Stimulated activated CD4-positive, alpha-beta T cell treated with anti-CD3 and anti-CD28 coated beads, TNF-alpha, amount 100 ng/mL, for 24 hours (primary cell): ENCODE data around the gene ADH5.
"Not testable (repeated sequence)": the region's sequence is repeated elsewhere in the genome, so short reads cannot be mapped to it uniquely, and the experiment has no call there.

ENCODE experiments used
- DNase-seq, 3 experiments: peaks; one replicate each; pipeline ENCODE4 v3.0.0-alpha.2; 2020; ENCODE audit warnings: low read depth in 3 of 3

ADH5 gene

DNA sequence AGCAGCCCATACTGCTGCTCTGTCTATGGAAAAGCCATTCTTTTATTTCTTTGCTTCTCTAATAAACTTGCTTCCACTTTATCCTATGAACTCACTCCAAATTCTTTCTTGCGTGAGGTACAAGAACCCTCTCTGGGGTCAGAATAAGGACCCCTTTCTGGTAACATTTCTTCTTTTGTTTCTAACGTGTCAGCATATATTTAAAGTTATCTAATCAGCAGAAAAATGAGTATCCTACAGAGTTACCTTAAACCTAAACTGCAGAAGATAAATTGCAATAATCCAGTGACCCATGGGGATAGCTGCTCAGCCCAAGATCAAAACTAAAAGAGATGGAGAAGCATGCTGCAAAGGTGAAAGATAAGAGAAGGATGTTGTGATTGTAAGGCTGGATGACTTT is 4.0 kb downstream of the ADH5 start:
- no peak for DNase-seq

DNA sequence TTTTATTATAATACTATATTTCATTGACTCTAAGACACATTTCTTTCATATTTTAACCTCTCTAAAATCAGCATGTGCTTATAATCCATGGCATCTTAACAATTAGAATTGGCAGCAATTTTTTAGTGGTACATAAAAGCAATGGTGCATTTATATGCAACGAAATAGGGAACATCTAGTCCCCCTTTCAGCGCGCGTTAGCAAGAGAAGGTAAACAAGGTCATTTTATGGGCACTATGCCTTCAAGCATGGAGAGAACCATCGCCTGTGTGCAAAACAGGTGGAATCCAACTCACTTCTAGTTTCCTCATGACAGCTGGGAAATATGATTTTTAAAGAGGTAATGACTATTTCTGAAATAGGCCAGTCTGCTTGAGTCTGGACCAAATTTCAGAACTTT is 6.4 kb downstream of the ADH5 start:
- DNase-seq = no peak

DNA sequence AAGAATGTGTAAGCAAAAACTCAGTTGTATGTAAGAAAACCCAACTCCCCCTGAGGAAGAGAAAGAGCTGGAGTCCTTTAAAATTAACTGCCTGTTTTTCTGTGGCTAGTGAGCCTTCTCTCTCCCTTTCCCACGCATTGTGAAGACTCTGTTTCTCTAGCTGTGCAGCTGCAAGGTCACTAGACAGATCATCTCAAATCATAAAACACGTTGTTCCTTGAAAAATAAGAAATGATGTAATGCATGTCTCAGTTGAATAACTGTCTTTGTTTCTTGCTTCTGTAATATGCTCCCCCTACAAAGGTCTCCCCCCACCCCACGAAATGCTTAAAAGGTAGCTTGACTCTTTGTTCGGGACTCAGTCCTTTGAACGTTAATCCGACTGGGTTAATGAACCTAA is 7.7 kb downstream of the ADH5 start:
- DNase-seq = not testable (repeated sequence)

DNA sequence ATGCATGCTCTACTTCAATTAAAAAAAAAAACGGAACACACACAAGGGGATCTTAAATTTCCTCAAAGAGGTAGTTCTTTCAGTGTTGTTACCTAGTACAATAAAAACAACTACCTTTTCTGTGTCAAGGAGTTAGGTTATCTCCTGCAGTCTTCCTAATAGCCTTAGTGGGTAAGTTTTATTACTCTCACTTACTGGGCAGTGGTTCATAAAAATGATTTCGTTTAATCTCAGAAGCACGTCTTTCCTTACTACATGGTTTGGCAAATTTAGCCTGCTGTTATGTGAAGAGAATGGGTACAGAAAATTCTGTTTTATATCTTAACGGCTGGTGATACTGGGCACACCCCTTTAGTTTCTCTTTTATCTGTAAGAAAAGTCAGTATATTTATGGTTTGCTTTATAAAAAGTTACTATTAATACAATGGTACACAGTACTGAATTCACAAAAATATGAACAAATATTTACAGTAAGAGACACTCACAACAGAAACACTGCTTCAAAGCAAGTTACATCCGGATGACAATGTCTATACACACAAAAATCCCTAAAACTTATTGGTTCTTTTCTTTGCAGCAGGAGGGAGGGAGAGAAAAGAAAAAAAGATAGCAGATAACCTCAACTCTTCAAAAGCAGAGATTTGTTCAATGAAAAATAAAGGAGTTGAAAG is 8.8 kb downstream of the ADH5 start:
- no peak for DNase-seq

DNA sequence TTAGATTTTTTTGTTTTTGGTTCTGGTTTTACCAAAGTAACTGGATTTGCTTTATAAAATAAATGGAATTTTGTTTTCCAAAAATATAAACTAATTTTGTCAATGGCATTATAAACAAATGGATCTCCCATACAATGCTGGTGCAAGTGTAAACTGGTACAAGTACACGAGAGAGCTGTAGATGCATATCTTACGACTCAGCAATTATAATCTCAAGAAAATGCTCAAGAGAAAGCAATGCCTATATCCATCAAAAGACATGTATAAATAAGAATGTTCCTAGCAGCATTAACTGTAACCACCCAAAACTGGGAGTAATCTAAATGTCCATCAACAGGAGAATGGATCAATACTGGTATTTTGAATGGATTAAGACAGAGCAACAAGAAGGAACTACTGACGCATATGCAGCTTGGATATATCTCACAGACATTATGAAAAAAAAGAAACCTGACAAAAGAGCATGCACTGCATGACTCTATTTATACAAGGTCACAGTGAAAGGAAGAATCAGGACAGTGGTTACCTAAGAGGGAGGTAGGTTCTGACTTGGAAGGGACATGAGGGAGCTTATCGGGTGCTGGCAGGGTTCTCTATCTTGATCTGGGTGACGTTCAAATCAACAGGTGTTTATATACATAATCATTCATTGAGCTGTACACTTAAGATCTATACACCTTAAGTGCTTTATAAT is 9.5 kb downstream of the ADH5 start:
- DNase-seq = no peak

DNA sequence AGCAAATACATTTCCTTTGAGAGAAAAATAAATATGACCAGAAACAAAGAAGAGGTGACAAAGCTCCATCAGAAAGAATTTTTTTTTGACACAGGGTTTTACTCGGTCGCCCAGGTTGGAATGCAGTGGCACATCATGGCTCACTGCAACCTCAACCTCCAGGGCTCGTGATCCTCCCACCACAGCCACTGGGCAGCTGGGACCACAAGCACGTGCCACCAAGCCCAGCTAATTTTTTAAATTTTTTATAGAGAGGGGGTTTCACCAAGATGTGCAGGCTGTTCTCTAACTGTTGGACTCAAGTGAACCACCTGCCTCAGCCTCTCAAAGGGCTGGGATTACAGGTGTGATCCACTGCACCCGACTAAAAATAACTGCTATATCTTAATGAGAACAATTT is 10.3 kb downstream of the ADH5 start:
- DNase-seq = no peak

DNA sequence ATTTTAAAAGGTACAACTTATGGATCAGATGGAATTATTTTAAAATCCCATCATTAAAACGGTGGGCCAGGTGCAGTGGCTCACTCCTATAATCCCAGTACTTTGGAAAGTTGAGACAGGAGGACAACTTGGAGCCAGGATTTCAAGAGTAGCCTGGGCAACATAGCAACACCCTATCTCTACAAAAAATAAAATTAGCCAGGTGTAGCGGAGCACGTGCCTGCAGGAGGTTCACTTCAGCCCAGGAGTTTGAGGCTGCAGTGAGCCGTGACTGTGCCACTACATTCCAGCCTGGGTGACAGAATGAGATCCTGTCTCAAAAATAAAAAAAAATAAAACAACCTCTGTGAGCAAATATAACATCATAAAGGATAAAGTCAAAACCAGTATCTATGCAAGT is 11.4 kb downstream of the ADH5 start:
- no peak for DNase-seq

DNA sequence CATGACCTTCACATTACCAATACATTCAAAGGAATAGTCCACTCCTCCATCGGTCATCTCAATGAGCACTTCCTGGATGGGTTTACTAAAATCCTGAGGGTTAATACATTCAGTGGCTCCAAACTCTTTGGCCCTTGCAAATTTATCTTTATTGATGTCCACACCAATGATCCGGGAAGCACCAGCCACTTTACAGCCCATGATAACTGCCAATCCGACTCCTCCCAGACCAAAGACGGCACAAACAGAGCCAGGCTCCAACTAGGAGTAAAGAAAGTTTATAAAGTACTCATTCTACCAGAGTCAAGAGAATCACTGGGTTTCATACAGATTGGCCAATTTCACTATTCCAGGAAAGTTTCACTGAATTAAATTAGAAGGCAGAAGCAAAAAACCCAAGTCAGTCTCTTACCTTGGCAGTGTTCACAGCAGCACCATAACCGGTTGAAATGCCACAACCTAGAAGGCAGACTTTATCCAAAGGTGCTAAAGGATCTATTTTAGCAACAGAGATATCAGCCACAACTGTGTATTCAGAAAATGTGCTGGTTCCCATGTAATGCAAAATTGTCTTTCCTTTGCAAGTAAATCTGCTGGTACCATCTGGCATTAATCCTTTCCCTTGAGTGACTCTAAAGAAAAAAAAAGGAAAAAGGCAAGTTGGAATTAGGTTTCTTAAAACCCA is 12.2 kb downstream of the ADH5 start:
- no peak for DNase-seq

DNA sequence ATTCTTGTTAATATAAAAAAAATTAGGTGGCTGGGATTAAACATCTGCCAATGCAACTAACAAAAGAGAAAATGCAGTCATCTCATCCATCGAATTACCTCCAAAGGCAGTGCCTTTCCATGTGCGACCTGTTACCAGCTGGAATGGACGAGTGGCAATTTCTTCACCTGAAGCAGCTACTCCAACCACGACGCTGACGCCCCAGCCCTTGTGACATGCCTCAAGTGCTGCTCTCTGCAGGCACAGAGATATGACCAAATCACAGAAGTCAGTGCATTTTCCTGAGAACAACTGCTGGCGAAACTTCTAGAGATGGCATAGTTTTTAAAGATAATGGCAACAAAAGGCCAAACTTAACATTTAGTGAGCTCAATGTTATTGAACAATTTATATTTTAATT is 13.8 kb downstream of the ADH5 start:
- no peak for DNase-seq

DNA sequence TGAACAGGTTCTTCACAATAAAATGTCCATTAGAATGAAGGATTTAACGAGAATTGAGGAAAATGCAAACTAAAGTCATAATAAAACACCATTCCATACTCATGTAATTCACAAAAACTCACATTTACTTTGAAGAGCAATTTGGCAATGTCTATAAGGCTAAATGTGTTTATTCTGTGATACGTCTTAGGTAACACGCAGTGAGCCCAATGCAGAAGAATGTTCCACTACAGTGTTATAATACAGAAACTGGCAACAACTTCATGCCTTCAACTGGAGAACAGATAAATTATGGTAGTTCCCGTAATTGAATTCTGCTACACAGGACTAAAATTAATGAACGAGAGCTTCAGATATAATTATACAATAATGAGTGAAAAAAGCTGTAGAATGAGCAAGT is 17.4 kb downstream of the ADH5 start:
- no peak for DNase-seq

DNA sequence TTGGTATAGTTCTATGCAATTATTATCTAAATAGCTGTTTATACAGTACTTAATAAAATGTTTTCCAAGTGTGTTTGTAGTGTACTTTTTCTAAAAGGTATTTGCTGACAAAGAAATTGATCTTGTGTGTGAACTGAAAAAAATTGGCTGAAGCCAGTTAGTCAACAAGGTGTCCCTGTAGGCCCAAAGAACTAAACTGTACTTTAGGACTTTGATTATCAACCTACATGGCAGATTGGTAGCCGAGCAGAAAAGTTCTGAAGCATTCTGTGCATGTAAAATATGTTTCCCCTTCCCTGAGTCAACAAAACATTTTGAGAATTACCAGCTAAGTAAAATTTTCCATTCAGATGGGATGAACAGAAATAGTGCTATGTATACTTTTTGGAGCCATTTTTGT is 21.0 kb downstream of the ADH5 start:
- no peak for DNase-seq

DNA sequence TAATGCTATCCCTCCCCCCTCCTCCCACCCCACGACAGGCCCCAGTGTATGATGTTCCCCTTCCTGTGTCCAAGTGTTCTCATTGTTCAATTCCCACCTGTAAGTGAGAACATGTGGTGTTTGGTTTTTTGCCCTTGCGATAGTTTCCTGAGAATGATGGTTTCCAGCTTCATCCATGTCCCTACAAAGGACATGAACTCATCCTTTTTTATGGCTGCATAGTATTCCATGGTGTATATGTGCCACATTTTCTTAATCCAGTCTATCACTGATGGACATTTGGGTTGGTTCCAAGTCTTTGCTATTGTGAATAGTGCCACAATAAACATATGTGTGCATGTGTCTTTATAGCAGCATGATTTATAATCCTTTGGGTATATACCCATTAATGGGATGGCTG is 23.1 kb downstream of the ADH5 start:
- not testable (repeated sequence) for DNase-seq

DNA sequence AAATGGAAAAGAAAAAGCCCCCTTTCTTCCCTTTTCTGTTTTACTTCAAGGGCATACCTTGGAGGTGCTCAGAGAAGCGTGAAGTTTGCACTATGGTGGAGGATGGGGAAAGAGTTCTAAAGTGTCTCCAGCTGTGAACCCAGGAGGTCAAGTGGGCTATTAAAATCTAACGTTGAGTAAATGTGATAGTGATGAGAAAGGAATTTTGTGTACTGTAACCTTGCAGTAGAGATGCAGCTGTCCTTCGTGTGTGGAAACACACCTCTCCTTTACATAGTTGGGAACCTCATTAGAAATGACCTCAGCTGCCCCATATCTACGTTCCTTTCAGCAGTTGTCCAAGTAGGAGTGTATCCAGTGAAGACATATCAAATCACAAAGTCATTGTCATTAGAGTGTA is 26.5 kb downstream of the ADH5 start:
- DNase-seq = no peak

DNA sequence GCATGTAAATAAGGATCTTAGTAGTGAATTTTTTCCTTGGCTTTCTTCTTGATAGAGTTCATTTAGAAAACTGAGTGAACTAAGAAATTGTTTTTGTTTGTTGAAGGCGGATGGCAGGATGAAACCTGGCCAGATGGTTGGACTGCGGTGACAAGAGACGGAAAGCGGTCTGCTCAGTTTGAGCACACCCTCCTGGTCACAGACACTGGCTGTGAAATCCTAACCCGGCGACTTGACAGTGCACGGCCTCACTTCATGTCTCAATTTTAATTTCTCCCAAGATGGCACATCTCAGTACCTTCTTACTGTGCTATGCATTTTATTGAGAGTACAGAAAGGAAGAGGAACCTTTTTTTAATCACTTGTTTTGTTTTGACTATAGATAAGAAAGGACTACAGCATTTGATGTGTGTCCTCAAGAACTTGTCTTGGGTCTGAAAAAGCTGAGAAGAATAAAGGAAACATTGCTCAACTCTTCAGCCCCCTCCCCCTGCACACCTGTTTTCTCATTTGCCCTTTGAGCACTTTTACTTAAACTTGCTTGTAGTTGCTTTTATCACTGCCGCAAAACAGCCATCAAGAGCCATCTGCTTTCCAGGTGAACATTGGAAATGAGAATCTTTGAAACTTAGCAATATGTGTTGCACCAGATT is 27.4 kb downstream of the ADH5 start:
- no peak for DNase-seq

DNA sequence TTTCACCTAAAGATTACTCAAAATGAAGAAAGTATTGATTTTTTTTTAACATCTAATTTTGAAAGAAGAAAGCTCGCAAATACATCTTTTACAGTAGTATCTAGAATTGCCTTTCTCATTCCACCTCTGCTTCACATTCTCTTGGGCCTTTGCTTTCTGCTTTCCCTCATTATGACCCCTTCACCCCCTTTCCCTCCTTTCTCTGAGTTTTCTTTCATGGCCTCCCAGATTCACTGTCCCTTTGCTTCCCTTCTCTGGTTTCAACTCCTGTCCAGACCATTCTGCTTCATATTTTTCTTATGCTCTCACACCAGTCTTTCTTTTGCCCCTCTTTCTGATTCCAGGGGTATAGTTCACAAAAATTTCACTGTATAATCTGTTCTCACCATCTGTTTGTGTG is 29.0 kb downstream of the ADH5 start:
- no peak for DNase-seq

DNA sequence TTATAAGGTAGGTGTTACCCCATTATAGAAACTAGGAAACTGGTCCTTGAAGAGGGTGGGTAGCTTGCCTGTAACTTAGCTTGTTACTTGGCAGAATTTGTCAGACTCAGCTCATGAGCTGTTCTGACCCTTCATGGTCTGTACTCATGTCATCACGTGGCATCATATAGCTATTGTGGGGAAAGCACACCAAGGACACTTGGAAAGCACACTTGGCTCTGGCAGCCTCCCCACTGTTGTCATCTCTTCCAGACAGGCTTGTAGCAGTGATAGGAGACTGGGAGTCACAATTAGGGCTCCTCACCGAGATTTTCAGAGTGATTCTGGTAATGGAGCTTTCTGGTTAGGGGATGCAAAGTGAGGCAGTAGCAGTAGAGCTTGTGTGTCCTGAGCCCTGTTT is 30.4 kb downstream of the ADH5 start:
- DNase-seq = no peak

DNA sequence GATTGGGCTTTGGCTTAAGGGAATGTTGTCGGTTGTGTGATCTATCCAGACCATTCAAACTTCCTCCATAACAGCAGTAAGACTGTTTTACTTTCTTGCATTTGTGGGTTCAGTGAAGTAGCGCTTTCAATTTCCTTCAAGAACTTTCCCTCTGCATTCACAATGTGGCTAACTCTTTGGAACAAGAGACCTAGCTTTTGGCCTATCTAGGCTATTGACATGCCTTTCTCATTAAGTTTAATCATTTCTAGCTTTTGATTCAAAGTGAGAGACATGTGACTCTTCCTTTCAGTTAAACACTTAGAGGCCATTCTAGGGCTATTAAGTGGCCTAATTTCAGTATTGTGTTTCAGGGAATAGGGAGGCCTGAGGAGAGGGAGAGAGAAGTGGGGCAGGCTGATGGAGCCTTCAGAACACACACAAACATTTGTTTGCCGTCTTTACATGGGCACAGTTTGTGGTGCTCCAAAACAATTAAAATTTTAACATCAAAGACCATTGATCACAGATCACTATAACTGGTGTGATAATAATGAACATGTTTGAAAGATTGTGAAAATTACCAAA is 34.1 kb downstream of the ADH5 start:
- DNase-seq = no peak

DNA sequence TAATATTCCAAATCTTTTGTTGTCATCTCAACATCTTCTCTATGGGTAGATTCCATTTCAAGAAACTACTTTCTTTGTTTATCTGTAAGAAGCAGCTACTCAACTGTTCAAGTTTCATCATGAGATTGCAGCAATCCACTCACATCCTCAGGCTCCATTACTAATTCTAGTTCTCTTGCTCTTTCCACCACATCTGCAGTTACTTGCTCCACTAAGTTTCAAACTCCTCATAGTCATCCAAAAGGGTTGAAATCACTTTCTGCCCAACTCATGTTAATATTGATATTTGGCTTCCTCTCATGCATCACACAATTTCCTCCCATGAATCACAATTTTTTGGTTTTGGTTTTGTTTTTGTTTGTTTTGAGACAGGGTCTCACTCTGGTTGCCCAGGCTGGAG is 35.7 kb downstream of the ADH5 start:
- DNase-seq = no peak

DNA sequence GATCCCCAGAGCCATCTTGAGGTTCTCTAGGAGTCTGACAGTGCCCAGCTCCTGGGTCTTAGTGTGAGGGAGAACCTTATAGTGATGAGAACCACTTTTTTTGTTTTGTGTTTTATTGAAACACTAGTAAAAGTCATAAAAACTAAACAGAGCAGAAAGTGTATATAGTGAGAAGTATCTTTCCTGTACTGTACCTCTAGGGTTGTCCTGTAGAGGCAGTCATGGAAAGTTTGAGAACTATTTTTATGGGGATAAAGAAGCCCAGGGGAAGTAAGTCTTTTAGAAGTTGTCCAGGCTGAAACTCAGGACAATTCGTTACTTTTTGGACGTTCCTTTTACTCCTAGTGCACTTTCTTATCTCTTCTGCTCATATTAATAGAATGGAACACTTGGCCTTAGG is 40.9 kb downstream of the ADH5 start:
- no peak for DNase-seq

DNA sequence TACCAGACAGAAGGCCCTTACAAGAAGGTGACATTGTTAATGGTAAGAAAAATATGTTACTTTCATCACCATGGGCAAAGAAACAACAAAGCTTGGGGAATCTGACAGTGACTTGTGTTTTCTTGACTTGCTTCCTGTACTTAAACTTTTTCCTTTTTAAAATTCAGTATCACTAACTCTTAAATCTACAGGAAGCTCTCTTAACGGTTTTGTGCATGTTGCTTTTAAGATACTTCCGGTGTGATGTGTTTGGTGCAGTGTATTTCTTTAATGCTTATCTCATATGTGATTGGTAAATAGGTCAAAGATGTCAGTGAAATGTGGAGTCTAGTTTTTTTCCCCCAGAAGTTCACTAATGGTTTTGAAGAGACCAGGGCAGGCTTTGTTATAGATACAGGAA is 45.2 kb downstream of the ADH5 start:
- DNase-seq = no peak

DNA sequence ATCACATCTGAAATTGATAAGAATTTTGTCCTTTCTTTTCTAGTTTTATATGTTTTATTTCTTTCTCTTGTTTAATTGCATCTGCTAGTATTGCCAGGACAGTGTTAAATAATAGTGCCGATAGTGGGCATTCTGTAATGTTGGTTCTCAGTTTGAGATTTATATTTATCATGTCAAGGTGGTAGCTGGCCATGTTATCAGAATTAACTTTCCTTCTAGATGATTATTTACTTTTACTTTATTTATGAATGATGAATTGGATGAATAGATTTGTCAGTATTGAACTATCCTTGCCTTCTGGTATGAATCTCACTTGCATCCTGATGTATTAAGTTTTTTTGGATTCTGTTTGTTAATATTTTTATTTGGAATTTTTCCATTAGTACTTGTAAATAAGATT is 50.4 kb downstream of the ADH5 start:
- DNase-seq = no peak

DNA sequence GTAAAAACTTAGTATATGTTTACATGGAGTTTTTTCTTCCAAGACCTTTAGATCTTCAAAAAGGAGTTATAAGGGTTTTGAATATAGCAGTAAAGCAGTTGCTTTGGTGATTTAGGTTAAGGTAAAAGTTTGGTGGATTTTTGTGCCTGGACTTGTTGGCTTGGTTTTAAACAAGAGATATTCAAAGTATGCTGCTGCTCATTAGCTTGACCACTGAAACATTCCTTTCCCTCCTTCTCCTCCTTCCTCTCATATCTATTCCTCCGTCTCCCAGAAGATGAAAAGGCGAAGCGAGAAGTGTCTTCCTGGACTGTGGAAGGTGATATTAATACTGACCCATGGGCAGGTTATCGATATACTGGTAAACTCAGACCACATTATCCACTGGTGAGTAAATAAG is 54.6 kb downstream of the ADH5 start:
- DNase-seq = no peak

DNA sequence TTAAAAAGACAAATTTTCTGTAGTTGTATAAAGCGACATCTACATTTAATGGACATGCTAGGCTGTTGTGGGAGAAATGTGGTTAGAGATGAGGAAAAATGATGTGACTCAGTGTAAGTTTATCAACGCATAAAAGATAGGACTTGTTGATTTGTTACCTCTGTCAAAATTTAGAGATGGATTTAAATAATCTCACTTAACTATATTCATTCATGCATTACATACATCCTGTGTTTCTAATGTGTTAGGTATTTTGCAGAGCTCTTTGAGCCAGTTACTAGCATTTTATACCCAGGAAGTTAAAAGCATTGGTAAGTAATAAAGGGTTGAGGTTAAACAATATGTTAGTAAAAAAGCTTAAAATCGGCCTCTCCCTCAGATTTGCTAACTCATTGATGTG is 58.7 kb downstream of the ADH5 start:
- no peak for DNase-seq
